Karpas-422 (cell line): Measurements from ENCODE around the gene CHMP4A. TPM values are rescaled to one million over a fixed set of nuclear protein-coding genes. Genes with fewer than 3 reads are reported as not detected.
"Not testable (repeated sequence)": the region's sequence is repeated elsewhere in the genome, so short reads cannot be mapped to it uniquely, and the experiment has no call there.

ENCODE experiments used
- DNase-seq: peaks from one replicate; pipeline ENCODE4 v3.0.0-alpha.2; 2015
- H2AFZ ChIP-seq: fragments of 200-600 bp; sonication (generic); 2 replicates; pipeline ENCODE4 v1.6.1; 2014; ENCODE audit warnings: antibody characterized with exemption, low read length, mixed read lengths
- H3K27ac ChIP-seq: fragments of 200-600 bp; sonication (generic); 2 replicates; pipeline ENCODE4 v1.5.1; 2014; ENCODE audit warnings: mild to moderate bottlenecking, low read length, moderate library complexity
- H3K27me3 ChIP-seq: fragments of 200-600 bp; sonication (generic); 2 replicates; pipeline ENCODE4 v1.6.1; 2014; ENCODE audit warnings: low read length, mixed read lengths
- H3K36me3 ChIP-seq: fragments of 200-600 bp; sonication (generic); 2 replicates; pipeline ENCODE4 v1.6.1; 2014; ENCODE audit warnings: low read length, mixed read lengths; ENCODE audit not compliant: insufficient read depth
- H3K4me1 ChIP-seq: fragments of 200-600 bp; sonication (generic); 2 replicates; pipeline ENCODE4 v1.6.1; 2014; ENCODE audit warnings: mild to moderate bottlenecking, low read length, mixed read lengths
- H3K4me2 ChIP-seq: fragments of 200-600 bp; sonication (generic); 2 replicates; pipeline ENCODE4 v1.6.1; 2014; ENCODE audit warnings: low read length, low read depth, mild to moderate bottlenecking; ENCODE audit not compliant: poor library complexity, severe bottlenecking
- H3K4me3 ChIP-seq: fragments of 200-600 bp; sonication (generic); 2 replicates; pipeline ENCODE4 v1.5.1; 2014; ENCODE audit warnings: mild to moderate bottlenecking, antibody characterized with exemption, low read length, mixed read lengths
- H3K79me2 ChIP-seq: fragments of 200-600 bp; sonication (generic); 2 replicates; pipeline ENCODE4 v1.6.1; 2014; ENCODE audit warnings: mild to moderate bottlenecking, low read length, mixed read lengths
- H3K9ac ChIP-seq: fragments of 200-600 bp; sonication (generic); 2 replicates; pipeline ENCODE4 v1.6.0; 2014; ENCODE audit warnings: low read length
- H3K9me2 ChIP-seq: fragments of 200-600 bp; sonication (generic), shearing (Covaris generic); replicated peaks from 2 replicates; pipeline ENCODE4 v1.6.0; 2014; ENCODE audit warnings: mild to moderate bottlenecking, low read length, moderate library complexity; ENCODE audit not compliant: insufficient read depth
- H3K9me3 ChIP-seq: fragments of 300-700, 200-600 bp; sonication (generic); 2 replicates; pipeline ENCODE4 v1.6.1; 2014; ENCODE audit warnings: low read length, mixed read lengths
- H4K20me1 ChIP-seq: fragments of 200-600 bp; sonication (generic); 2 replicates; pipeline ENCODE4 v1.6.1; 2014; ENCODE audit warnings: mild to moderate bottlenecking, antibody characterized with exemption, low read length, low read depth; ENCODE audit not compliant: insufficient read depth
- total RNA-seq: library from RNA; depleted of rRNA; stranded (reverse); fragments of >200 nt; shearing (Covaris generic); gene quantifications from 2 replicates; pipeline ENCODE4 v1.2.3, GENCODE V29; 2014; ENCODE audit warnings: low replicate concordance

The CHMP4A gene
- total RNA-seq, 1 experiment from 2014 or later: 36.8 TPM

DNA sequence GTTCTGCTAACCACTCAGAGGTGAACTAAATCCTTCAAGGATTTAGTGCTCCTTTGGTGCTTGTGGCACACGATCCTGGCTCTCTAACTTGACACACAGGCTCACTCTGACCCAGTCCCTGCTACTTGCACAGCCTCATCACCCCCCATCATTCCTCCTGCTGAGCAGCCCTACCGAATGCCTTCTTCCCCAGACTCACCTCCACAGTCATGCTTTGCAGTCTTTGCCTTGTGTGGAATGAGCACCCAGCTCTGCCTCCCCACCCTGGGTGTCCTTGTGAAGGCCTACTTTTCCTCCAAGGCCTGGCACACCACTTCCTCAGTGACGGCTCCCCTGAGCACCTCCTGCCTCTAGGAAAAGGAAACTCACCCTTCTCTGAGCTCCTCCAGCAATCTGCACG is 37.1 kb upstream of the CHMP4A start:
- no peaks in the 10 kb centered on the region for H3K9me2 ChIP-seq
- no peak overlapping the region for H3K4me2 ChIP-seq
- H3K9ac ChIP-seq: no peak overlapping the region
- H3K9me3 ChIP-seq: no peaks in the 10 kb centered on the region
- no peaks in the 10 kb centered on the region for H3K27me3 ChIP-seq
- no peak for DNase-seq
- H3K27ac ChIP-seq: no peak overlapping the region
- no peak overlapping the region for H2AFZ ChIP-seq
- no peaks in the 10 kb centered on the region for H3K4me1 ChIP-seq
- no peak overlapping the region for H3K4me3 ChIP-seq
- peaks cover 4% of the 10 kb centered on the region; the same call in 1 of the 2 replicates for H3K36me3 ChIP-seq
- no peaks in the 10 kb centered on the region for H3K79me2 ChIP-seq
- H4K20me1 ChIP-seq: no peaks in the 10 kb centered on the region

DNA sequence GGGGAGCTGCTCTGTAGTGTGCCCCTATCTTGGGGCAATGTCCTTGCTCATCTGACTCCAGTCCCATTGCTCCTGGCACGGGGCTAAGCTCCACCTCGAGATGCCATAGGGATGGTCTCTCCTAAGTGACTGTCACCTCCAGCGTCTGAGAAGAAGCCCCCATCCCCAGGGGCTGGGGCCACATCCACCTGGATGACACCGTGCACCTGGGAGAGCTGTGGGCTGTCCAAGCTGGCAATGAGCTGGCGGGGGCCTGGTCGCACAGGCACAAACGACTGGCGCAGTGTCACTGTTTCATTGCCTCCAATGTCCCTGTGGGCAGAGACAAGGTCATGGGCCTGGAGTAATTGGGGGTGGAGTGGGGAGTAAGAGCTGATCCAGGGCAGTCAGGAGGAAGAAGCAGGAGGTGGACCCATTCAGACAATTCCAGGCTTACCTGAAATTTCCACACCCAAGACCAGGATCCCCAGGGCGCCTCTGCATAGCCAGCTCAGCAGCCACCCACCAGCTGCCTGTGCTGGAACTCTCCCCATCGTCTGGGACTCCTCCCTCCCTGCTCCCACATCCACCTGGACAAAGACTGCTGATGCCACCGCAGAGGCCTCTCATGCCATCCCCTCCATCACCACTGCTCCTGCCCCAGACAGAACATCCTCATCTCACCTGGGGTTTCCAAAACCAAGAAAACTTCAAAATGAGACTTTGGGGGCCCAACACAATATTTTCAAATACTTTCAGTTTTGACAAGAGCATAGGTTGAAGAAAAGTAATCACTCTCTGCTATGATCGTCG is 36.1 kb upstream of the CHMP4A start:
- Histone ChIP-seq H3K9ac (no peak overlapping the region), H3K79me2 (no peaks in the 10 kb centered on the region), H3K4me1 (no peaks in the 10 kb centered on the region), H3K36me3 (peaks cover 2% of the 10 kb centered on the region; the same call in 1 of the 2 replicates), H2AFZ (no peak overlapping the region), H3K27me3 (no peaks in the 10 kb centered on the region), H4K20me1 (no peaks in the 10 kb centered on the region), H3K4me3 (no peak overlapping the region), H3K9me2 (no peaks in the 10 kb centered on the region), H3K4me2 (no peak overlapping the region), H3K27ac (no peak overlapping the region), H3K9me3 (no peaks in the 10 kb centered on the region)
- DNase-seq: no peak

GRCh38 chr14:24247422-24247821 is 34.1 kb upstream of the CHMP4A start:
- H3K9ac ChIP-seq: no peak overlapping the region
- H3K4me2 ChIP-seq: no peak overlapping the region
- H3K79me2 ChIP-seq: no peaks in the 10 kb centered on the region
- H3K9me2 ChIP-seq: no peaks in the 10 kb centered on the region
- no peak overlapping the region for H3K27ac ChIP-seq
- no peaks in the 10 kb centered on the region for H4K20me1 ChIP-seq
- no peak overlapping the region for H3K4me3 ChIP-seq
- H3K4me1 ChIP-seq: peaks cover 13% of the 10 kb centered on the region
- no peak overlapping the region for H2AFZ ChIP-seq
- H3K27me3 ChIP-seq: no peaks in the 10 kb centered on the region
- no peaks in the 10 kb centered on the region for H3K36me3 ChIP-seq
- no peak for DNase-seq
- no peaks in the 10 kb centered on the region for H3K9me3 ChIP-seq

- no peak overlapping the region for H3K27ac ChIP-seq
- no peak overlapping the region for H2AFZ ChIP-seq
- no peak overlapping the region for H3K4me3 ChIP-seq
These were observed 33.5 kb upstream of the CHMP4A start for GRCh38 chr14:24246765-24247212.

GRCh38 chr14:24245350-24245749 is 32.1 kb upstream of the CHMP4A start:
- not testable (repeated sequence) for H3K9ac ChIP-seq, H4K20me1 ChIP-seq, H2AFZ ChIP-seq, H3K9me3 ChIP-seq, H3K36me3 ChIP-seq, H3K27me3 ChIP-seq, H3K4me3 ChIP-seq, DNase-seq, H3K27ac ChIP-seq, H3K4me2 ChIP-seq, H3K9me2 ChIP-seq
- Histone ChIP-seq H3K4me1 (peaks cover 29% of the 10 kb centered on the region), H3K79me2 (peaks cover 17% of the 10 kb centered on the region)

More at GRCh38 chr14:24246765-24247212, 33.5 kb upstream of the CHMP4A start:
- H3K9me2 ChIP-seq: no peaks in the 10 kb centered on the region
- H3K4me2 ChIP-seq: no peak overlapping the region
- no peak overlapping the region for H3K9ac ChIP-seq
- H3K27me3 ChIP-seq: no peaks in the 10 kb centered on the region
- H3K36me3 ChIP-seq: no peaks in the 10 kb centered on the region
- H3K9me3 ChIP-seq: no peaks in the 10 kb centered on the region
- peaks cover 3% of the 10 kb centered on the region; the same call in 1 of the 2 replicates for H4K20me1 ChIP-seq
- no peak for DNase-seq
- peaks cover 15% of the 10 kb centered on the region for H3K4me1 ChIP-seq
- peaks cover 3% of the 10 kb centered on the region for H3K79me2 ChIP-seq

DNA sequence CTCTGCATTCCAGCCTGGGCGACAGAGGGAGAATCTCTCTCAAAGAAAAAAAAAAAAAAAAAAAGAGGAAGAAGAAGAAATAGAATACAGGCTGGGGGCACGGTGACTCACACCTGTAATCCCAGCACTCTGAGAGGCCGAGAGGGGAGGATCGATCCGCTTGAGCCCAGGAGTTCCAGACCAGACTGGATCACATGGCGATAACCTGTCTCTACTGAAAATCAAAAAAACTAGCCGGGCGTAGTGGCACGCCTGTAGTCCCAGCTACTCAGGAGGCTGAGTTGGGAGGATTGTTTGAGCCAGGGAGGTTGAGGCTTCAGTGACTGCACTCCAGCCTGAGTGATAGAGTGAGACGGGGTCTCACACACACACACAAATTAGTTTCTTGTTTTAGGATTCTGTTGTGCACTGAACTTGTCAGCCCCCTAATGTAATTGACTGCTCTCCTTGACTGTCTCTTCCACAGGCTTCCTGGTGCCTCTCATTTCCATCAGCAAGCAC is 30.1 kb upstream of the CHMP4A start:
- Histone ChIP-seq H3K4me3 (peak overlapping the region; percentile 79), H3K79me2 (peaks cover 27% of the 10 kb centered on the region), H3K9me2 (no peaks in the 10 kb centered on the region), H3K9me3 (no peaks in the 10 kb centered on the region), H3K4me1 (peaks cover 37% of the 10 kb centered on the region), H3K27me3 (no peaks in the 10 kb centered on the region), H3K36me3 (peaks cover 26% of the 10 kb centered on the region), H2AFZ (peak overlapping the region; percentile 52), H3K4me2 (peak overlapping the region; percentile 92), H3K27ac (peak overlapping the region; percentile 89), H3K9ac (peak overlapping the region; percentile 79), H4K20me1 (peaks cover 6% of the 10 kb centered on the region; the same call in 1 of the 2 replicates)
- peak; percentile 81 for DNase-seq

DNA sequence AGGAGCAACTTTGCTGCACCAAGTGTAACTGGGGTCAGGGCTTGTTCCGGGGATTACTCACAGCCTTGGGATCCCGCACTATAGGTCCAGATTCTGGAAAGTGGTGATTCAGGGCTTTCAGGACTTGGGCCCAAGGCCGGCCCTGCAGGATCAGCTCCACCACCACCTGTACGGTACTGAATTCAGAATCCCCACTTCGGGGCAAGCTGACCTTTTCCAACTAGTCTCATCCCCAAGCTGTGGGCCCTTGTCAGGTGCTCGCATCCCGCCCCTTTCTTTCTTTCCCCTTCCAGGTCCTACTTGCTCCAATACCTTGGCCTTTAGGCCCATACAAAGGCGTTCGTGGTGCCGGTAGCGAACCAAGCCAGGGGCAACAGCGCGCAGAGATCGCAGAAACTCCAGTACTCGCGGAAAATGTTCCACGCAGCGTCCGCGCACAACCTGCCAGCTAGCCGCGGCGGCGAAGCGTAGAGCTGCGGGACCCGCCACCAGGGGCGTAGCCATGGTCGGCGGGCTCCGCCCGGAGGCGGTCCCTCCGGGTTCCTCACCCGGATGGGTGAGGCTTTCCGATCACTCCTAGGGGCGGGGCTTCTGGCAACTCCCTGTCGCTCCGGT is 28.6 kb upstream of the CHMP4A start:
- Histone ChIP-seq H3K36me3 (peaks cover 40% of the 10 kb centered on the region), H2AFZ (peak overlapping the region; percentile 40; the same call in 1 of the 2 replicates), H3K27ac (peak overlapping the region; percentile 89), H3K4me2 (peak overlapping the region; percentile 92), H3K4me1 (peaks cover 37% of the 10 kb centered on the region), H3K79me2 (peaks cover 27% of the 10 kb centered on the region), H3K9me2 (no peaks in the 10 kb centered on the region), H3K4me3 (peak overlapping the region; percentile 79), H3K27me3 (no peaks in the 10 kb centered on the region), H3K9me3 (no peaks in the 10 kb centered on the region), H4K20me1 (peaks cover 6% of the 10 kb centered on the region; the same call in 1 of the 2 replicates), H3K9ac (peak overlapping the region; percentile 79)
- peak; percentile 98 for DNase-seq
